ENCODE measurements around the gene MYL5. TPM values are rescaled to one million over a fixed set of nuclear protein-coding genes. Genes with fewer than 3 reads are reported as not detected.

MYL5 gene
- total RNA-seq, 4 donors from 2014 or later = 82.8 to 135 (median 95.2) TPM

DNA sequence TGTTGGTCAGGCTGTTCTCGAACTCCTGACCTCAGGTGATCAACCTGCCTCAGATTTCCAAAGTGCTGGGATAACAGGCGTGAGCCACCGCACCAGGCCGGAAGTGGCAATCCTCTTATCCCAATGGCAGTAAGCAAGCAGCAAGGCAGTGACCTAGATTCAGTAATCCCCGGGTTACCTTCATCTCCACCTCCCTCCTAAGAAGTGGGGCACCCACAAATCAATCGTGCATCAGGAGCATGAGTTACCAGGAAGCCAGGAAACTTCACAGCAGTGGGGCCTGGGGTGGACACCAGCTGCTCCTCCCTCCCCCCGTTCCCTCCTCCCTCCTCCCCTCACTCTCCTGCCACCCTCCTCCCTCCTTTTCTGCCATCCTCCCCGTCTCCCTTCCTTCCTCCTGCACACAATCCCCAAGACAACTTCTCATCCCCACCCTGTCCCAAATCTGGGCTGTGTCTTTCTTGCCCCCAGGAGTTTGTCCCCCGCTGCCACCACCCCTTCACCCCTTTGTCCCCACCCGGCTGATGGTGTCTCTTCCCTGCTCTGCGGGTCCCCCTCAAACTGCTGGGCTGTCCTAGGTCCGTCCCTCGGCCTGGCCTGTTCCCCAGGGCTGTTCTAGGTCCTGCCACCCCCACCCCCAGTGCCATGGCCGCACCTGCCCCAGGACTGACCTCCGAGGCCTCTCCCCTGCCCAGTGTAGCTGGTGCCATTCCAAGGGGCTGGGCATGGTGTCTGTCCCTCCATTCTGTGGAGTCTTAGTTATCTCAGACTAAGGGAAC lies 46.8 kb upstream of the MYL5 start:
- no peaks in the 10 kb centered on the region for H3K4me1 ChIP-seq
- peak in 1 of 3 donors; percentile 15 for DNase-seq
- H3K9me3 ChIP-seq = no peaks in the 10 kb centered on the region
- no peak overlapping the region for H3K27ac ChIP-seq
- TF ChIP-seq, protein P1, sequence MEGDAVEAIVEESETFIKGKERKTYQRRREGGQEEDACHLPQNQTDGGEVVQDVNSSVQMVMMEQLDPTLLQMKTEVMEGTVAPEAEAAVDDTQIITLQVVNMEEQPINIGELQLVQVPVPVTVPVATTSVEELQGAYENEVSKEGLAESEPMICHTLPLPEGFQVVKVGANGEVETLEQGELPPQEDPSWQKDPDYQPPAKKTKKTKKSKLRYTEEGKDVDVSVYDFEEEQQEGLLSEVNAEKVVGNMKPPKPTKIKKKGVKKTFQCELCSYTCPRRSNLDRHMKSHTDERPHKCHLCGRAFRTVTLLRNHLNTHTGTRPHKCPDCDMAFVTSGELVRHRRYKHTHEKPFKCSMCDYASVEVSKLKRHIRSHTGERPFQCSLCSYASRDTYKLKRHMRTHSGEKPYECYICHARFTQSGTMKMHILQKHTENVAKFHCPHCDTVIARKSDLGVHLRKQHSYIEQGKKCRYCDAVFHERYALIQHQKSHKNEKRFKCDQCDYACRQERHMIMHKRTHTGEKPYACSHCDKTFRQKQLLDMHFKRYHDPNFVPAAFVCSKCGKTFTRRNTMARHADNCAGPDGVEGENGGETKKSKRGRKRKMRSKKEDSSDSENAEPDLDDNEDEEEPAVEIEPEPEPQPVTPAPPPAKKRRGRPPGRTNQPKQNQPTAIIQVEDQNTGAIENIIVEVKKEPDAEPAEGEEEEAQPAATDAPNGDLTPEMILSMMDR (IDR thresholded peaks at IDR 0.05) = no peak
- TF ChIP-seq POLR2A (IDR thresholded peaks at IDR 0.05) = no peak
- H3K4me3 ChIP-seq = no peak overlapping the region
- H3K27me3 ChIP-seq = no peaks in the 10 kb centered on the region
- H3K36me3 ChIP-seq = no peaks in the 10 kb centered on the region

DNA sequence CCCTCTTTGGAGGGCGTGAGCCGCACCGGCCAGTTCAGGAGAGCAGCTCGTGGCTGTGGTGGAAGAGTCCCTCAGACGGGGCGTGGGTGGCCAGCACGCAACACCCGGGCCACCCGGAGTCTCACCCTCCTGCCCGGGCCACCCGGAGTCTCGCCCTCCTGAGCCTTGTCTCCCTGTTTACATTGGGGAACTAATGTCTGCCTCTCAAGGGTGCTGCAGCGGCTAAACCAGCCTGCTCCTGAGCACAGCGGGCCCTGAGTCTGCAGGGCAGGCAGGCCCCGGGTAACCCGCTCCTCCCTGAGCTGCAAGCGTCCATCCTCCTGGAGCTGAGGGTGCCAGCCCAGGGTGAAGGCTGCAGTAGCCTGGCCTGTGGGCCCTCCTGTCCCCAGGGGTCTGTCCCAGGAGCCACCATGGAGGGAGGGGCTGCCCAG lies 46.0 kb upstream of the MYL5 start:
- DNase-seq = no peak
- no peak overlapping the region for H3K27ac ChIP-seq
- H3K4me1 ChIP-seq = no peaks in the 10 kb centered on the region
- H3K36me3 ChIP-seq = no peaks in the 10 kb centered on the region
- H3K9me3 ChIP-seq = no peaks in the 10 kb centered on the region
- TF ChIP-seq POLR2A (IDR thresholded peaks at IDR 0.05) = no peak
- TF ChIP-seq, protein P1 (IDR thresholded peaks at IDR 0.05) = no peak
- H3K4me3 ChIP-seq = no peak overlapping the region
- no peaks in the 10 kb centered on the region for H3K27me3 ChIP-seq

DNA sequence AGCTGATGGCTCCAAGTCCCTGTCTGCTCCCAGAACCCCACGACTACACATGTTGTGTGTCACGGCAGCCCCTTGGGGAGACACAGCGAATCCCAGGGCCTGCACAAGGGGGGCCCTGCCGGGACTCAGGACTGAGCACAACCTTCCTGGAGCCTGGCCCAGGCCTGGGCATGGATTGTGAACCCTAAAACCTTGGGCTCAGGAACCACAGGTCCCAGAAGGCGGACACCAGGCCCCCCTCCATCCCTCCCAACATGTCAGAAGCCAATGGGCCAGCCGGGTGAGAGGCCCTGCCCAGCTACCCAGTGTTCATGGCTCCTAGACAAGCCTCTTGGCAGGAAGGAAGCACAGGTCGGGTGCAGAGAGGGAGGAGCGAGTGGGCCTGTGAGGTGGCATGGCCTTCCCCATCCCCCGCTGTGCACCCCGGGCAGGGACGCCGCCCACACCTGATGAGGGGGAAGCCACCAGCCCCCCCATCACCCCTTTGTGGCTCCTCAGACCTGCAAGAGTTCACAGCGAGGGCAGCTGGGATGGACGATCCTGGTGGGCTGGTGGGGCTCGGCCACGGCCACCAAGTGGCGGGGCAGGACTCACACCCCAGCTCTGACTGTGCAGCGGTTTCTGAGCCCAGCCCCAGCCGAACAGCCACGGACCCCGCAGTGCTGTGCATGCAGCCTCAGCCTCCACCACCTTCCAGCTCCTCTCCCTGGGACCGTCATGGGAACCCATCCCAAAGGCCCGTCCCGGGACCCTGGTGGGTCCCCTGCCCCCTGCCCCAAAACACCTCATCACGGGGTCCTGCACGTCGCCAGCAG lies 45.3 kb upstream of the MYL5 start:
- no peaks in the 10 kb centered on the region for H3K9me3 ChIP-seq
- no peaks in the 10 kb centered on the region for H3K36me3 ChIP-seq
- no peaks in the 10 kb centered on the region for H3K4me1 ChIP-seq

DNA sequence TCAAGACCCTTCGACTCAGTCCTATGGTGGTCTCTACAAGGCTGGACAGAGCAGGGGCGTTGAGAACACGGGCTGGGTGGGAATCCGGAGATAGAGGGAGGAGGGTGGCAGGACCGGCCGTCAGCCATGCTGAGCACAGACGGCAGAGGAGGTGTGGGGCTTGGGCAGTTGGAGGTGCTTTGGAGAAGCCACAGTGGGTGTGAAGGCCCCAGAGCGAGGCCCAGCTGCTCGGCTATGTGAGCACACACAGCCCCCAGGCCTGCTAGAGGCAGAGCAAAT lies 44.8 kb upstream of the MYL5 start:
- DNase-seq = no peak
- H3K27me3 ChIP-seq = no peaks in the 10 kb centered on the region
- H3K4me3 ChIP-seq = no peak overlapping the region
- H3K27ac ChIP-seq = no peak overlapping the region
- no peaks in the 10 kb centered on the region for H3K36me3 ChIP-seq
- TF ChIP-seq POLR2A (IDR thresholded peaks at IDR 0.05) = no peak
- TF ChIP-seq, protein P1 (IDR thresholded peaks at IDR 0.05) = no peak
- H3K4me1 ChIP-seq = no peaks in the 10 kb centered on the region
- H3K9me3 ChIP-seq = no peaks in the 10 kb centered on the region

More for the DNA sequence above, 45.3 kb upstream of the MYL5 start:
- no peak overlapping the region for H3K27ac ChIP-seq
- H3K27me3 ChIP-seq = no peaks in the 10 kb centered on the region
- DNase-seq = no peak
- no peak for TF ChIP-seq POLR2A (IDR thresholded peaks at IDR 0.05)
- TF ChIP-seq, protein P1 (IDR thresholded peaks at IDR 0.05) = no peak
- H3K4me3 ChIP-seq = no peak overlapping the region

DNA sequence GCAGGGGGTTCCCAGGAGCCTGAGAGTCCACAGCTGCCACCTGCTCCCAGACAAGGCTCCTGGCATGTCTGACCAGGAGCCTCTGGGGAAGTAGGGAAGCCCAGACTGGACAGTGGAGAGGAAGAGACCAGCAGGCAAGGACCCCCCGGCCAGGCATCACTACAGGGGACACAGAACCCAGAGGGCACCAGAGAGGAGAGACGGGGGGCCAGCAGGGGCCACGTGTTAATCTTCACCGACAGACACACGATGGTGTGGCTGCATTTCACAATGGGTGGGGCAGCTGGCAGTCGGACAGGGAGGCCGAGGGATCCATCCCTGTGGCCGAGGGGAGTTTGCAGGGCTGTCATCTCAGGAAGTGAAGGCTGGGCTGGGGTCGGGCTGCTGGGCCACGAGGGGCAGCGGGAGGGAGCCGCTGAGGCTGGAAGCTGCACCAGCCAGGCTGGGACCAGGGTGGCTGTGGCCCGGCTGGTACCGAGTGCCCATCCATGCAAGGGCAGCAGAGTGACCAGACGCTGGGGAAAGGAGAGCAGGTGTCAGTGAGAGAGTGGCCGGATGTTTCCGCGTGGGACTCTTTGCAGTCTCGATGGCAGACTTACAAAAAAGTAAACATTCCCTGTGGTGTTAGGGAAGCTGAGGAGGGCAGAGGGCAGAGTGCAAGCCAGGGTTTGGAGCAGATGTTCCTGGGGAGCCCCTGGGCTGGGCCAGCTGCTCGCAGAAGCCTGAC lies 44.3 kb upstream of the MYL5 start:
- Histone ChIP-seq H3K9me3 (no peaks in the 10 kb centered on the region), H3K36me3 (no peaks in the 10 kb centered on the region), H3K27ac (no peak overlapping the region), H3K27me3 (no peaks in the 10 kb centered on the region), H3K4me1 (no peaks in the 10 kb centered on the region), H3K4me3 (no peak overlapping the region)
- no peak for DNase-seq
- TF ChIP-seq POLR2A (IDR thresholded peaks at IDR 0.05) = no peak
- TF ChIP-seq, protein P1 (IDR thresholded peaks at IDR 0.05) = no peak
